ENCODE results near the gene IL22RA2.

DNA sequence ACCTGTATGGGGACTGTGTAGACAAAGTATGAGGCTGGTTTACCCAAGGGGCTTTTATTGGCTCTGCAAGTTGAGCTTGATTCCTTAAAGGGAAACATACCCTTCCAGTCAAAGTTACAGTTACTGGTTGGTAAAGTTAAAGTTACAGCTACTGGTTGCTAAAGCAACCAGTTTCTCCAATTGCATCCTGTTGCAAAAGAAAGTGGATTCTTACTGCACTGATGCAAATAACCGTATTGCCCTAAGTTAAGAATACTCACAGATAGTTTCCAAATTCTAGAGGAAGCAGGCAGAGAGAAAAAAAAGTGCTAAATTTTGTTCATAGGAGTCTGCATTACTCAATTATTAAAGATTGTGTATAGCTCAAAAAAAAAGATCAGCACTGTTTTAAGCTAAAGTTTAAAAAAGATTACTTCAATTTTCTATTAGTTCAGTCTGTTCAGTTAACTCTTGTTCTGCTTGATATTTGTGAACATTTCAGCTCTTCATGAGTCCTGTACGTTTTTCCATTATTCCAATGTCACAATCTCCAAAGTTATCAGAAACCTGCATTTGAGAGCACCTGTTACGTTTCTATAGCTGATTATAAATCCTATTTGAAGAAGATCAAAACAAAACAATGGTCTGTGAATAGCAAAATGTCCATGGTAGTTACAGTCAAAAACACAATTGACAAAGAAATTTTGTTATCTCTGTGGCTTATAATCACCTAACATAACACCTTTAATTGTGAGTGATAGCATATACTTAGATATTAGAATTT, 8.6 kb upstream of the IL22RA2 start:
- TF ChIP-seq GATA2 (IDR thresholded peaks at IDR 0.05; ENCODE audit: low read depth, low read length) (no peak), GATA3 (IDR thresholded peaks at IDR 0.05; ENCODE audit: low read depth, low read length) (no peak)

All from SH-SY5Y (cell line).